Measurements from ENCODE around the gene SAMD14. TPM values are rescaled to one million over a fixed set of nuclear protein-coding genes. Genes with fewer than 3 reads are reported as not detected.

Gene SAMD14
- total and polyA plus RNA-seq, 11 donors, result 0.44 to 3.9 (median 1.2) TPM

DNA sequence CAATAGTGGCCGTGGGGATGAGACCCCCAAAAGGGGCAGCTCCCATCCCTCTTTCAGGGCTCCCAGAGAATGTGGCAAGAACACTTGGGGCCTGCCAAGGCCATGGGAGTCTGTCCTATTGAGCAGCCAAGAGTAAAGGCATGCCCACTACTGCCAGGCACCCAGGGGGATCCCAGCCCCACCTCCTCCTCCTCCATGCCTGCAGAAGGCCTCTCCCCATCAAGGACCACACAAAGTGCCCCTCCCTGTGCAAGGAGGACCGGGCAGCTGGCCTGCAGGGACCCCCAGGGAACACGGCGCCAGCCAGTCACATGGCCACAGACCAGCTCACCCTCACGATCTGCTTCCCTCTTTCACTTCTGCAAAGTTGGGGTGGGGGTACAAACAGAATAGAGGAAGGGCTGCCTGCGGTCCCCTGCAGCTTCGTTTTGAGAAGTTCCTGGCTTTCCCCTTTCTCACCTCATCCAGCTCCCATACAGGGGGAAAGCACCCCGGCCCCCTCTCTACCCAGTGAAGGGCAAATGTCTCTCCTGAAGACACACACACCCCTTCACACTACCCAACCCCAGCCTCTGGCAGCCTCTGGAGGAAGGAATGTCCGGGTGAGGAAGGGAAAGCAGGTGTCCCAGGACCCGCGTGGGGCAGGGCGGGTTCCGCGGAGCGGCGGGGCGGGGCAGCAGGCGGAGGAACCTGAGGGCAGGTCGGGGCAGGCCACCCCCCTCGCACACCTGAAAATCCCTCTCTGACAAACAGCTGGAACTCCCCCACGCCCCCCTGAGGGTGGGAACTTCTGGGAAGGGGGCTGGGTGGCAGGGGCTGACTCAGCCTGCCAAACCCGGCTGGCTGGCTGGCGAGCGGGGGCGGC is 18.5 kb upstream of the SAMD14 start:
- intact Hi-C loops (cut with DNase I), result loop anchor here in 1 of 10 donors (5.0 kb wide), 1 partner anchor 36 kb away; no protein-coding TSS in a partner anchor
- ATAC-seq (peak in 2 of 4 donors; percentile 3), DNase-seq (peak in 4 of 5 donors; percentile 60 to 78 (median 65))
- Histone ChIP-seq H3K9me3 (no peaks in the 10 kb centered on the region), H3K4me3 (peak overlapping the region; percentile 61 to 98 (median 92)), H3K27ac (peak overlapping the region; percentile 46 to 99 (median 96)), H3K36me3 (peaks cover 0 to 18% (median 18%) of the 10 kb centered on the region in 9 donors), H3K27me3 (no peaks in the 10 kb centered on the region), H3K4me1 (peaks cover 16 to 84% (median 58%) of the 10 kb centered on the region in 12 donors)
- WGBS, 4 donors, result 1 to 4% (median 2%) methylated on average over 9 to 25 of the region's 25 CpGs
- TF ChIP-seq POLR2A (IDR thresholded peaks at IDR 0.05), result peak in 1 of 2 donors; percentile 12
- TF ChIP-seq, protein P1, sequence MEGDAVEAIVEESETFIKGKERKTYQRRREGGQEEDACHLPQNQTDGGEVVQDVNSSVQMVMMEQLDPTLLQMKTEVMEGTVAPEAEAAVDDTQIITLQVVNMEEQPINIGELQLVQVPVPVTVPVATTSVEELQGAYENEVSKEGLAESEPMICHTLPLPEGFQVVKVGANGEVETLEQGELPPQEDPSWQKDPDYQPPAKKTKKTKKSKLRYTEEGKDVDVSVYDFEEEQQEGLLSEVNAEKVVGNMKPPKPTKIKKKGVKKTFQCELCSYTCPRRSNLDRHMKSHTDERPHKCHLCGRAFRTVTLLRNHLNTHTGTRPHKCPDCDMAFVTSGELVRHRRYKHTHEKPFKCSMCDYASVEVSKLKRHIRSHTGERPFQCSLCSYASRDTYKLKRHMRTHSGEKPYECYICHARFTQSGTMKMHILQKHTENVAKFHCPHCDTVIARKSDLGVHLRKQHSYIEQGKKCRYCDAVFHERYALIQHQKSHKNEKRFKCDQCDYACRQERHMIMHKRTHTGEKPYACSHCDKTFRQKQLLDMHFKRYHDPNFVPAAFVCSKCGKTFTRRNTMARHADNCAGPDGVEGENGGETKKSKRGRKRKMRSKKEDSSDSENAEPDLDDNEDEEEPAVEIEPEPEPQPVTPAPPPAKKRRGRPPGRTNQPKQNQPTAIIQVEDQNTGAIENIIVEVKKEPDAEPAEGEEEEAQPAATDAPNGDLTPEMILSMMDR (IDR thresholded peaks at IDR 0.05), result peak in 2 of 12 donors; percentile 19 to 21

GRCh38 chr17:50147841-50148225 is 17.9 kb upstream of the SAMD14 start:
- DNase-seq (peak in 2 of 5 donors; percentile 60 to 74), ATAC-seq (peak; percentile 1 to 13 (median 5))
- H3K27me3 ChIP-seq, result no peaks in the 10 kb centered on the region
- no peak for TF ChIP-seq POLR2A (IDR thresholded peaks at IDR 0.05)
- TF ChIP-seq, protein P1 (IDR thresholded peaks at IDR 0.05), result no peak
- peak overlapping the region; percentile 46 to 99 (median 96) for H3K27ac ChIP-seq
- intact Hi-C loops (cut with DNase I), result loop anchor here in 1 of 10 donors (5.0 kb wide), 1 partner anchor 36 kb away; no protein-coding TSS in a partner anchor
- peak overlapping the region; percentile 61 to 98 (median 92) for H3K4me3 ChIP-seq
- WGBS, 4 donors, result 0 to 12% (median 4%) methylated on average over 5 of the region's 5 CpGs
- peaks cover 16 to 78% (median 54%) of the 10 kb centered on the region in 12 donors for H3K4me1 ChIP-seq
- no peaks in the 10 kb centered on the region for H3K9me3 ChIP-seq
- peaks cover 0 to 25% (median 24%) of the 10 kb centered on the region in 9 donors for H3K36me3 ChIP-seq

DNA sequence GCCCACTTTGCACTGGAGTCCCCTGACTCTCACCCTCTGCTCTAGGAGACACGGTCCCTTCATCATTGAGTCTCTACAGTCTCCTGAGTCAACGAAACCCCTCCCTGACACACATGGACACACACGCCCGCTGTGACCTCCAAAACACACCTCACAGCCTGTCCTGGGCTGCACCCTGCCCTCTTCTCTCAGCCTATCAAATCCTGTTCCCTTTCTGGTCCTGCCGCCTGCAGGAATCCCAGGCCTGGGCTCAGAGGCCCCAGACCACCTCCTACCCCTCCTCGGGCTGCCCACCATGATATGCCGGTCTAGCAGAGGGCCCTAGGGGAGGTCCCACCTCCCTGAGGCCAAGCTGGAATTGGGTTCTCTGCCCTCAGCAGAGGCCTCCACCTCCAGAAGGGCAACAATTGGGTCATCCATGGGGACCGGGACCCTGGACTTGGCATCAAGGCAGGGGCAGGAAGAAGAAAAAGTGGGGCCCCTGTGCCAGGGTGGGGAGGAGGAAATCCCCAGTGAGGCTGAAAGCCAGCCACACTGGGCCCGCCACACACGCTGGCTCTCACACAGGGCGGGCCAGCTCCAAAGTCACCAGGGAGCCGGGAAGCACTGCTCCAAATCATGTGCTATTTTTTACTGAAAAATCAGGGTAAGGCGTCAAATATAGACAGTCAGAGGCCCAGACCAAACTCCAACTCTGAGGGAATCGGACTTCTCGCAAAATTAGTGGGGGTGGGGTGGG is 17.1 kb upstream of the SAMD14 start:
- peaks cover 16 to 78% (median 53%) of the 10 kb centered on the region in 12 donors for H3K4me1 ChIP-seq
- DNase-seq (peak in 1 of 5 donors; percentile 41), ATAC-seq (peak in 3 of 4 donors; percentile 0 to 29 (median 10))
- TF ChIP-seq, protein P1 (IDR thresholded peaks at IDR 0.05), result no peak
- TF ChIP-seq POLR2A (IDR thresholded peaks at IDR 0.05), result no peak
- H3K4me3 ChIP-seq, result peak overlapping the region in 11 of 12 donors; percentile 61 to 98 (median 91)
- H3K36me3 ChIP-seq, result peaks cover 0 to 32% (median 31%) of the 10 kb centered on the region in 9 donors
- 11 to 27% (median 14%) methylated on average over 14 to 15 of the region's 15 CpGs for WGBS, 4 donors
- H3K27me3 ChIP-seq, result no peaks in the 10 kb centered on the region
- H3K9me3 ChIP-seq, result no peaks in the 10 kb centered on the region
- H3K27ac ChIP-seq, result peak overlapping the region; percentile 46 to 99 (median 96)
- intact Hi-C loops (cut with DNase I), result loop anchor here in 1 of 10 donors (5.0 kb wide), 1 partner anchor 35 kb away; no protein-coding TSS in a partner anchor

All from heart left ventricle (tissue), 16 donors.